Measurements from ENCODE around the gene MYO5A.

GRCh38 chr15:52520421-52520820, 8.3 kb downstream of the MYO5A start:
- TF ChIP-seq POLR2A (IDR thresholded peaks at IDR 0.05) (no peak), CTCF (IDR thresholded peaks at IDR 0.05) (no peak)
